K562 (cell line): ENCODE data around the gene PHLDB1. TPM values are rescaled to one million over a fixed set of nuclear protein-coding genes. Genes with fewer than 3 reads are reported as not detected.

ENCODE experiments used
- ATAC-seq: fragments of 200-7000 bp; cut with Tn5 transposase; 3 replicates; pipeline ENCODE4 v1.9.1; 2020; ENCODE audit warnings: moderate library complexity
- BruUV-seq: library from RNA; stranded (reverse); fragments of 400-500 nt; replicated peaks from 2 replicates; lab custom pipeline; 2021; lab: Mats Ljungman, UMichigan
- CTCF ChIA-PET: fragments of 300-600 bp; formaldehyde crosslinking; extraction: SDS; loops from one replicate; lab custom pipeline; 2021; ENCODE audit warnings: low intra/inter-chr PET ratio; lab: Yijun Ruan, JAX
- POLR2A ChIA-PET: fragments of 300-600, 350-650 bp; sonication (Branson Sonifier 250); formaldehyde crosslinking; extraction: SDS; loops from one replicate; lab custom pipeline; 2021; ENCODE audit warnings: antibody characterized with exemption, inconsistent platforms; lab: Yijun Ruan, JAX
- DNase-seq, 4 experiments: peaks; one replicate each; pipeline versions ENCODE4 v3.0.0 to v3.0.0-alpha.2; 2011 to 2018; ENCODE audit warnings: low spot score in 3 of 4, mixed read lengths in 3 of 4; ENCODE audit errors: extremely low read depth in 1 of 4
- FAIRE-seq: peaks from 2 replicates; lab custom pipeline; 2011; peaks lifted over from hg19 to GRCh38; lab: Jason Lieb, UNC
- H2AFZ ChIP-seq: 2 replicates; pipeline ENCODE4 v1.6.0; 2011; ENCODE audit warnings: low read depth, low read length, control low read depth, inconsistent platforms
- H3K27ac ChIP-seq: fragments of 200-600 bp; 3 replicates; pipeline ENCODE4 v1.8.0; 2011; ENCODE audit warnings: low read depth, mild to moderate bottlenecking, control low read depth, inconsistent platforms, low read length, moderate library complexity, mixed read lengths; ENCODE audit errors: extremely low read depth
- H3K27me3 ChIP-seq, 2 experiments: fragments of 300-600 bp in 1 of 2; 2 replicates in 1 of 2; 3 replicates in 1 of 2; pipeline versions ENCODE4 v1.6.0 to v1.8.0; 2011; ENCODE audit warnings: inconsistent platforms in 2 of 2, low read length in 2 of 2, mild to moderate bottlenecking in 1 of 2, mixed read lengths in 1 of 2, moderate library complexity in 1 of 2; ENCODE audit not compliant: control insufficient read depth in 2 of 2, insufficient read depth in 2 of 2
- H3K36me3 ChIP-seq: fragments of 300-600 bp; 3 replicates; pipeline ENCODE4 v1.8.0; 2011; ENCODE audit warnings: mild to moderate bottlenecking, low read length, inconsistent platforms; ENCODE audit not compliant: control insufficient read depth, insufficient read depth
- H3K4me1 ChIP-seq, 2 experiments: fragments of 200-600 bp in 1 of 2; replicated peaks in 1 of 2; 2 replicates in 1 of 2; 3 replicates in 1 of 2; pipeline versions ENCODE4 v1.5.1 to v1.8.0; 2011; ENCODE audit warnings: inconsistent platforms in 2 of 2, low read length in 2 of 2, mild to moderate bottlenecking in 1 of 2, mixed read lengths in 1 of 2, moderate library complexity in 1 of 2; ENCODE audit not compliant: control insufficient read depth in 2 of 2, insufficient read depth in 2 of 2
- H3K4me2 ChIP-seq: 2 replicates; pipeline ENCODE4 v1.6.1; 2011; ENCODE audit warnings: low read length, control low read depth, inconsistent platforms, mixed read lengths; ENCODE audit not compliant: insufficient read depth
- H3K4me3 ChIP-seq: fragments of 200-600 bp; sonication (generic), shearing (Covaris generic); 2 replicates; pipeline ENCODE4 v1.5.1; 2016; ENCODE audit warnings: control low read depth, inconsistent platforms
- H3K79me2 ChIP-seq: fragments of 200-600 bp; 3 replicates; pipeline ENCODE4 v1.8.0; 2011; ENCODE audit warnings: low read length, inconsistent platforms; ENCODE audit not compliant: control insufficient read depth, insufficient read depth
- H3K9ac ChIP-seq, 2 experiments: 2 replicates each; pipeline versions ENCODE4 v1.6.0 to v1.6.1; 2011; ENCODE audit warnings: low read depth in 2 of 2, low read length in 2 of 2, control low read depth in 1 of 2, inconsistent platforms in 1 of 2, mild to moderate bottlenecking in 1 of 2, mixed read lengths in 1 of 2; ENCODE audit not compliant: insufficient read depth in 1 of 2
- H3K9me1 ChIP-seq: one replicate; pipeline ENCODE4 v1.6.0; 2011; ENCODE audit warnings: inconsistent platforms, mild to moderate bottlenecking, low read length, moderate library complexity; ENCODE audit not compliant: control insufficient read depth, insufficient read depth
- H3K9me3 ChIP-seq: replicated peaks from 2 replicates; pipeline ENCODE4 v1.5.1; 2011; ENCODE audit warnings: low read depth, low read length, inconsistent platforms; ENCODE audit not compliant: control insufficient read depth, insufficient read depth
- H4K20me1 ChIP-seq: replicated peaks from 2 replicates; pipeline ENCODE4 v1.6.1; 2011; ENCODE audit warnings: low read length, inconsistent platforms, mixed read lengths; ENCODE audit not compliant: control insufficient read depth, insufficient read depth
- DPF2 ChIP-seq: fragments of 450-650 bp; IDR thresholded peaks from 2 replicates; pipeline ENCODE4 v1.6.1; 2016
- ELF2 ChIP-seq: fragments of 250-450 bp; sonication (Bioruptor Pico); IDR thresholded peaks from 2 replicates; pipeline ENCODE4 v1.5.0; 2021; ENCODE audit warnings: mild to moderate bottlenecking
- HMGN3 ChIP-seq: IDR thresholded peaks from 2 replicates; pipeline ENCODE4 v1.6.1; 2011; ENCODE audit warnings: borderline replicate concordance, low read depth, mild to moderate bottlenecking, mixed read lengths, low read length; ENCODE audit not compliant: insufficient read length; ENCODE audit errors: extremely low read depth
- POU5F1 ChIP-seq: fragments of 150-350 bp; IDR thresholded peaks from 2 replicates; pipeline ENCODE4 v1.6.1; 2014; ENCODE audit warnings: borderline replicate concordance, low read length, low read depth, mild to moderate bottlenecking; ENCODE audit not compliant: partially characterized antibody
- SP2 ChIP-seq: IDR thresholded peaks from 2 replicates; pipeline ENCODE4 v1.6.1; 2011; ENCODE audit warnings: mild to moderate bottlenecking, low read depth, low read length, moderate library complexity; ENCODE audit not compliant: poor library complexity, severe bottlenecking; ENCODE audit errors: extremely low read depth
- ZFPM2 ChIP-seq: fragments of 250-450 bp; sonication (Bioruptor Pico); IDR thresholded peaks from 2 replicates; pipeline ENCODE4 v1.5.1; 2022; ENCODE audit warnings: mild to moderate bottlenecking
- ZNF239 ChIP-seq: fragments of 250-450 bp; sonication (Bioruptor Pico); IDR thresholded peaks from 2 replicates; pipeline ENCODE4 v1.4.0; 2020; ENCODE audit warnings: mild to moderate bottlenecking
- WGBS: fragments of 100-300 bp; shearing (Covaris generic); methylation state at CpG from one replicate; pipeline ENCODE4 v1.1.6; 2016; ENCODE audit warnings: low coverage, mixed read lengths; ENCODE audit not compliant: insufficient coverage; ENCODE audit errors: missing lambda C conversion rate; 5-methylcytosine and 5-hydroxymethylcytosine counted together
- in situ Hi-C: fragments of 300-500 bp; cut with MboI; formaldehyde crosslinking; loops from 4 replicates; pipeline ENCODE4 v1.15.0; 2018; ENCODE audit warnings: inconsistent platforms, mixed read lengths
- intact Hi-C: fragments of 100-400 bp; cut with micrococcal nuclease; formaldehyde crosslinking; loops from 2 replicates; pipeline ENCODE4 v1.14.2; 2022
- polyA plus RNA-seq, 8 experiments: library from polyadenylated mRNA; depleted of rRNA in 4 of 8; stranded (reverse) in 5 of 8; unstranded in 3 of 8; fragments of >200 nt; fragmentation: Nextera tagmentation in 2 of 8; fragmentation: Illumina TruSeq in 1 of 8; extraction: Ambion mirVana in 2 of 8; extraction: Trizol in 1 of 8; gene quantifications; 2 replicates each; pipeline versions ENCODE4 v1.2.1 to v1.2.3, GENCODE V29; 2011 to 2014; ENCODE audit warnings: inconsistent platforms in 1 of 8, missing spikeins in 1 of 8
- total RNA-seq, 7 experiments: library from RNA; depleted of rRNA in 6 of 7; stranded (reverse); fragments of >200 nt in 6 of 7; fragmentation: Illumina TruSeq in 2 of 7; extraction: Trizol in 2 of 7; gene quantifications; 2 replicates each; pipeline versions ENCODE4 v1.2.1 to v1.2.3, GENCODE V29; 2011 to 2021; ENCODE audit warnings: low replicate concordance in 1 of 7
- TF ChIP-seq, protein P1 (sequence below), 2 experiments: fragments of 450-650 bp in 1 of 2; IDR thresholded peaks; 2 replicates each; pipeline ENCODE4 v1.6.1; 2011 to 2017; ENCODE audit warnings: low read depth in 2 of 2, antibody characterized with exemption in 1 of 2, borderline replicate concordance in 1 of 2, low read length in 1 of 2, mild to moderate bottlenecking in 1 of 2, mixed read lengths in 1 of 2; ENCODE audit not compliant: control insufficient read depth in 1 of 2
- TF ChIP-seq, protein P2 (sequence below): sonication (generic); formaldehyde crosslinking; IDR thresholded peaks from 2 replicates; pipeline ENCODE4 v1.8.0; 2022; ENCODE audit warnings: mild to moderate bottlenecking, missing genetic modification reagents
- TF ChIP-seq, protein P3 (sequence below): fragments of 450-650 bp; IDR thresholded peaks from 2 replicates; pipeline ENCODE4 v1.7.1; 2018; ENCODE audit warnings: mild to moderate bottlenecking, low read depth; ENCODE audit not compliant: partially characterized antibody
- TF ChIP-seq, protein P4 (sequence below): fragments of 200-800 bp; sonication (Bioruptor generic); IDR thresholded peaks from 2 replicates; pipeline ENCODE4 v1.6.1; 2017; ENCODE audit warnings: missing genetic modification characterization, missing compliant biosample characterization

PHLDB1 gene
- total and polyA plus RNA-seq, 9 of the 15 experiments (the other 6 are each of a cell fraction or from before 2014, with no cell fraction given): 2.0 to 28.7 (median 16.2) TPM

DNA sequence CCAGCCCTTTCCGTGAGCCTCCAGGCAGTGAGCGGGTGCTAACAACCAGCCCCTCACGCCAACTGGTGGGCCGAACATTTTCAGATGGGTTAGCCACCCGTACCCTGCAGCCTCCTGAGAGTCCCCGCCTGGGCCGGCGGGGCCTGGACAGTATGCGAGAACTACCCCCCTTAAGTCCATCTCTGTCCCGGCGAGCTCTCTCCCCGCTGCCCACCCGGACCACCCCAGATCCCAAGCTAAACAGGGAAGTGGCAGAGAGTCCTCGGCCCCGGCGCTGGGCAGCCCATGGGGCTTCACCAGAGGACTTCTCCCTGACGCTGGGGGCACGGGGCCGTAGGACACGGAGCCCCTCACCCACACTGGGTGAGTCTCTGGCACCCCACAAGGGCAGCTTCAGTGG, 20.6 kb downstream of the PHLDB1 start (continued):
- TF ChIP-seq, protein P1, sequence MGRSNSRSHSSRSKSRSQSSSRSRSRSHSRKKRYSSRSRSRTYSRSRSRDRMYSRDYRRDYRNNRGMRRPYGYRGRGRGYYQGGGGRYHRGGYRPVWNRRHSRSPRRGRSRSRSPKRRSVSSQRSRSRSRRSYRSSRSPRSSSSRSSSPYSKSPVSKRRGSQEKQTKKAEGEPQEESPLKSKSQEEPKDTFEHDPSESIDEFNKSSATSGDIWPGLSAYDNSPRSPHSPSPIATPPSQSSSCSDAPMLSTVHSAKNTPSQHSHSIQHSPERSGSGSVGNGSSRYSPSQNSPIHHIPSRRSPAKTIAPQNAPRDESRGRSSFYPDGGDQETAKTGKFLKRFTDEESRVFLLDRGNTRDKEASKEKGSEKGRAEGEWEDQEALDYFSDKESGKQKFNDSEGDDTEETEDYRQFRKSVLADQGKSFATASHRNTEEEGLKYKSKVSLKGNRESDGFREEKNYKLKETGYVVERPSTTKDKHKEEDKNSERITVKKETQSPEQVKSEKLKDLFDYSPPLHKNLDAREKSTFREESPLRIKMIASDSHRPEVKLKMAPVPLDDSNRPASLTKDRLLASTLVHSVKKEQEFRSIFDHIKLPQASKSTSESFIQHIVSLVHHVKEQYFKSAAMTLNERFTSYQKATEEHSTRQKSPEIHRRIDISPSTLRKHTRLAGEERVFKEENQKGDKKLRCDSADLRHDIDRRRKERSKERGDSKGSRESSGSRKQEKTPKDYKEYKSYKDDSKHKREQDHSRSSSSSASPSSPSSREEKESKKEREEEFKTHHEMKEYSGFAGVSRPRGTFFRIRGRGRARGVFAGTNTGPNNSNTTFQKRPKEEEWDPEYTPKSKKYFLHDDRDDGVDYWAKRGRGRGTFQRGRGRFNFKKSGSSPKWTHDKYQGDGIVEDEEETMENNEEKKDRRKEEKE (IDR thresholded peaks at IDR 0.05; ENCODE audit: borderline replicate concordance in 1 of 2, control insufficient read depth in 1 of 2, low read depth in 2 of 2, low read length in 1 of 2): no peak
- TF ChIP-seq ZNF239 (CRISPR knock-in tag): no peak
- TF ChIP-seq, protein P2, sequence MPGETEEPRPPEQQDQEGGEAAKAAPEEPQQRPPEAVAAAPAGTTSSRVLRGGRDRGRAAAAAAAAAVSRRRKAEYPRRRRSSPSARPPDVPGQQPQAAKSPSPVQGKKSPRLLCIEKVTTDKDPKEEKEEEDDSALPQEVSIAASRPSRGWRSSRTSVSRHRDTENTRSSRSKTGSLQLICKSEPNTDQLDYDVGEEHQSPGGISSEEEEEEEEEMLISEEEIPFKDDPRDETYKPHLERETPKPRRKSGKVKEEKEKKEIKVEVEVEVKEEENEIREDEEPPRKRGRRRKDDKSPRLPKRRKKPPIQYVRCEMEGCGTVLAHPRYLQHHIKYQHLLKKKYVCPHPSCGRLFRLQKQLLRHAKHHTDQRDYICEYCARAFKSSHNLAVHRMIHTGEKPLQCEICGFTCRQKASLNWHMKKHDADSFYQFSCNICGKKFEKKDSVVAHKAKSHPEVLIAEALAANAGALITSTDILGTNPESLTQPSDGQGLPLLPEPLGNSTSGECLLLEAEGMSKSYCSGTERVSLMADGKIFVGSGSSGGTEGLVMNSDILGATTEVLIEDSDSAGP: no peak

GRCh38 chr11:118628432-118628831, 21.0 kb downstream of the PHLDB1 start:
- H3K9ac ChIP-seq: no peak overlapping the region
- peaks cover 3 to 27% of the 10 kb centered on the region in 2 experiments; a peak in 4 of 5 replicates for H3K4me1 ChIP-seq
- no peaks in the 10 kb centered on the region for H3K9me3 ChIP-seq
- no peak overlapping the region for H3K4me3 ChIP-seq
- ChIA-PET CTCF (no interaction called here), POLR2A (no interaction called here)
- no peak for FAIRE-seq
- H3K36me3 ChIP-seq: peaks cover 39% of the 10 kb centered on the region; the same call in 2 of the 3 replicates
- no peak for DNase-seq
- WGBS: 89% methylated on average over 12 of the region's 13 CpGs
- H3K4me2 ChIP-seq: no peak overlapping the region
- in situ Hi-C loops: no loop called here
- ATAC-seq: no peak
- H4K20me1 ChIP-seq: peaks cover 5% of the 10 kb centered on the region; the same call in 1 of the 2 replicates
- H3K9me1 ChIP-seq: no peaks in the 10 kb centered on the region
- no peak overlapping the region for H2AFZ ChIP-seq
- intact Hi-C loops: no loop called here
- no TSS peak for BruUV-seq
- no peaks in the 10 kb centered on the region for H3K79me2 ChIP-seq
- no peak overlapping the region for H3K27ac ChIP-seq
- no peaks in the 10 kb centered on the region for H3K27me3 ChIP-seq
- TF ChIP-seq SP2 (no peak), DPF2 (no peak), HMGN3 (no peak), ZFPM2 (CRISPR knock-in tag) (no peak), POU5F1 (no peak), ELF2 (no peak)
- TF ChIP-seq, protein P3, sequence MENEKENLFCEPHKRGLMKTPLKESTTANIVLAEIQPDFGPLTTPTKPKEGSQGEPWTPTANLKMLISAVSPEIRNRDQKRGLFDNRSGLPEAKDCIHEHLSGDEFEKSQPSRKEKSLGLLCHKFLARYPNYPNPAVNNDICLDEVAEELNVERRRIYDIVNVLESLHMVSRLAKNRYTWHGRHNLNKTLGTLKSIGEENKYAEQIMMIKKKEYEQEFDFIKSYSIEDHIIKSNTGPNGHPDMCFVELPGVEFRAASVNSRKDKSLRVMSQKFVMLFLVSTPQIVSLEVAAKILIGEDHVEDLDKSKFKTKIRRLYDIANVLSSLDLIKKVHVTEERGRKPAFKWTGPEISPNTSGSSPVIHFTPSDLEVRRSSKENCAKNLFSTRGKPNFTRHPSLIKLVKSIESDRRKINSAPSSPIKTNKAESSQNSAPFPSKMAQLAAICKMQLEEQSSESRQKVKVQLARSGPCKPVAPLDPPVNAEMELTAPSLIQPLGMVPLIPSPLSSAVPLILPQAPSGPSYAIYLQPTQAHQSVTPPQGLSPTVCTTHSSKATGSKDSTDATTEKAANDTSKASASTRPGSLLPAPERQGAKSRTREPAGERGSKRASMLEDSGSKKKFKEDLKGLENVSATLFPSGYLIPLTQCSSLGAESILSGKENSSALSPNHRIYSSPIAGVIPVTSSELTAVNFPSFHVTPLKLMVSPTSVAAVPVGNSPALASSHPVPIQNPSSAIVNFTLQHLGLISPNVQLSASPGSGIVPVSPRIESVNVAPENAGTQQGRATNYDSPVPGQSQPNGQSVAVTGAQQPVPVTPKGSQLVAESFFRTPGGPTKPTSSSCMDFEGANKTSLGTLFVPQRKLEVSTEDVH: no peak
- TF ChIP-seq, protein P4, sequence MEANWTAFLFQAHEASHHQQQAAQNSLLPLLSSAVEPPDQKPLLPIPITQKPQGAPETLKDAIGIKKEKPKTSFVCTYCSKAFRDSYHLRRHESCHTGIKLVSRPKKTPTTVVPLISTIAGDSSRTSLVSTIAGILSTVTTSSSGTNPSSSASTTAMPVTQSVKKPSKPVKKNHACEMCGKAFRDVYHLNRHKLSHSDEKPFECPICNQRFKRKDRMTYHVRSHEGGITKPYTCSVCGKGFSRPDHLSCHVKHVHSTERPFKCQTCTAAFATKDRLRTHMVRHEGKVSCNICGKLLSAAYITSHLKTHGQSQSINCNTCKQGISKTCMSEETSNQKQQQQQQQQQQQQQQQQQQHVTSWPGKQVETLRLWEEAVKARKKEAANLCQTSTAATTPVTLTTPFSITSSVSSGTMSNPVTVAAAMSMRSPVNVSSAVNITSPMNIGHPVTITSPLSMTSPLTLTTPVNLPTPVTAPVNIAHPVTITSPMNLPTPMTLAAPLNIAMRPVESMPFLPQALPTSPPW (CRISPR knock-in tag): no peak
